Measurements from ENCODE around the gene DPP8.

DPP8 gene

DNA sequence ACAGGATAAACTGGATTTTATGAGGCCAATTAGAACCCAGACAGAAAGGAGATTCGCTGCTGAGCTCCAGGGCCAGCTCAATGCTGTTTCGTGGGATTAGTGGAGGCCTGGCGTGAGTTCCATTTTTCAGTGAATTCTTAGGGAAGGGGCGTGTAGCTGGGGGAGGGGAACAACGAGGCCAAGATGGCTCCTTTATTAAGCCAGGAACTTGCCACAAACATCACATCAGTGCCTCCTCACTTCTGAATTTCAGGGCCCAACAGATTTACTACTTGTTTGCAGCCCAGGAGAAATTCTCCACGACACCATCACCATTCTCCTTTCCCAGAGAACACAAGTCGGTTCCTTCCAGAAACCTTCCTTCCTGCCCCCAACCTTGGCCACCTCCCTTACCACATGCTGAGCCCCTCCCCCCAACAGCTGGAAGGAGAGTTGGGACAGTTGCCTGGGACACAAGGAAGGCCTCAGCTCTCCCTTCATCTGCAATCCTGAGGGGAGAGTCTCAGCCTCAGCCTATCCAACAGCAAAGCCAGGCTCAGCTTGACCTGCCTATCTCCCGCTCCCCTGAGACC is 100.6 kb downstream of the DPP8 start:
- H3K27ac ChIP-seq (ENCODE audit: insufficient read depth, low read depth, low read length, poor library complexity, severe bottlenecking), result peak overlapping the region; percentile 96
- WGBS, 2 experiments, result 5% methylated on average over 8 of the region's 8 CpGs
- H3K4me3 ChIP-seq (ENCODE audit: insufficient read depth, low read depth, low read length), result peak overlapping the region; percentile 0
- H3K27me3 ChIP-seq (ENCODE audit: control insufficient read depth, insufficient read depth, low read length, poor library complexity, severe bottlenecking), result no peaks in the 10 kb centered on the region
- H3K9me3 ChIP-seq (ENCODE audit: control insufficient read depth, low read length), result no peaks in the 10 kb centered on the region
- H3K36me3 ChIP-seq (ENCODE audit: control insufficient read depth, insufficient read depth, low read length), result no peaks in the 10 kb centered on the region
- H3K4me1 ChIP-seq (ENCODE audit: control insufficient read depth, insufficient read depth, low read length), result peaks cover 69% of the 10 kb centered on the region

- Histone ChIP-seq H3K4me1 (ENCODE audit: control insufficient read depth, insufficient read depth, low read length) (peaks cover 76% of the 10 kb centered on the region), H3K27ac (ENCODE audit: insufficient read depth, low read depth, low read length, poor library complexity, severe bottlenecking) (peak overlapping the region; percentile 79), H3K27me3 (ENCODE audit: control insufficient read depth, insufficient read depth, low read length, poor library complexity, severe bottlenecking) (no peaks in the 10 kb centered on the region), H3K9me3 (ENCODE audit: control insufficient read depth, low read length) (no peaks in the 10 kb centered on the region), H3K36me3 (ENCODE audit: control insufficient read depth, insufficient read depth, low read length) (no peaks in the 10 kb centered on the region), H3K4me3 (ENCODE audit: insufficient read depth, low read depth, low read length) (no peak overlapping the region)
- WGBS, 2 experiments, result 9 to 11% methylated on average over 14 of the region's 14 CpGs
These were observed 102.5 kb downstream of the DPP8 start for GRCh38 chr15:65414841-65415621.

DNA sequence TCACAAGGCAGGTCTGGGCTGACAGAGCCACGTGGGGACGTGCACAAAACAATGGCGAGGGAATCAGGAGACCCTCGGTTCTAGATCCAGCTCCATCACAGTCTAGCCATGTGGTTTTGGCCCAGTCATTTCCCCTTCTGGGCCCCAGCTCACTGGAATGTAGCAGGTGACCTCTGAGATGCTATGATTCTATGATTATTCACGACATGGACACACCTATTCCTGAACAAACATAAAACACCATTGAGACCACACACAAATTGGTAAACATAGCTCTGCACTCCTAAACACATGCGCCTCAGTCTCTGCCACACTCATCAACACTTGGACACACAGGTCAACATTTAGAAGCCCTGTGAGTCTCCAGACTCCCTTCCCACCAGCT is 103.7 kb downstream of the DPP8 start:
- Histone ChIP-seq H3K36me3 (ENCODE audit: control insufficient read depth, insufficient read depth, low read length) (no peaks in the 10 kb centered on the region), H3K27me3 (ENCODE audit: control insufficient read depth, insufficient read depth, low read length, poor library complexity, severe bottlenecking) (no peaks in the 10 kb centered on the region), H3K4me1 (ENCODE audit: control insufficient read depth, insufficient read depth, low read length) (peaks cover 66% of the 10 kb centered on the region), H3K27ac (ENCODE audit: insufficient read depth, low read depth, low read length, poor library complexity, severe bottlenecking) (no peak overlapping the region), H3K4me3 (ENCODE audit: insufficient read depth, low read depth, low read length) (no peak overlapping the region), H3K9me3 (ENCODE audit: control insufficient read depth, low read length) (no peaks in the 10 kb centered on the region)
- WGBS, 2 experiments, result 91 to 94% methylated on average over 6 of the region's 6 CpGs

GRCh38 chr15:65413051-65413759 is 104.3 kb downstream of the DPP8 start:
- no peaks in the 10 kb centered on the region for H3K27me3 ChIP-seq (ENCODE audit: control insufficient read depth, insufficient read depth, low read length, poor library complexity, severe bottlenecking)
- no peak overlapping the region for H3K27ac ChIP-seq (ENCODE audit: insufficient read depth, low read depth, low read length, poor library complexity, severe bottlenecking)
- no peaks in the 10 kb centered on the region for H3K36me3 ChIP-seq (ENCODE audit: control insufficient read depth, insufficient read depth, low read length)
- H3K9me3 ChIP-seq (ENCODE audit: control insufficient read depth, low read length), result no peaks in the 10 kb centered on the region
- H3K4me3 ChIP-seq (ENCODE audit: insufficient read depth, low read depth, low read length), result no peak overlapping the region
- peaks cover 61% of the 10 kb centered on the region for H3K4me1 ChIP-seq (ENCODE audit: control insufficient read depth, insufficient read depth, low read length)

DNA sequence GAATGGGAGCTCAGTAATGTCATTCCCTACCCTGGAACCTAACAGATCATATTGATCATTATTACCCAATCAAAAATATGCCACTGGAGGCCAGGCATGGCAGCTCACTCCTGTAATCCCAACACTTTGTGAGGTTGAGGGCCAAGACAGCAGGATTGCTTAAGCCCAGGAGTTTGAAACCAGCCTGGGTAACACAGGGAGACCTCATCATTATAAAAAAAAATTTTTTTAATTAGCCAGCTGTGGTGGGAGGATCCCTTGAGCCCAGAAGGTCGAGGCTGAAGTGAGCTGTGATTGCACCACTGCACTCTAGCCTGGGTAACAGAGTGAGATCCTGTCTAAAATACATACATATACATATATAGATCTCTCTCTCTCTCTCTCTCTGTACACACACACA is 104.9 kb downstream of the DPP8 start:
- no peaks in the 10 kb centered on the region for H3K36me3 ChIP-seq (ENCODE audit: control insufficient read depth, insufficient read depth, low read length)
- H3K27ac ChIP-seq (ENCODE audit: insufficient read depth, low read depth, low read length, poor library complexity, severe bottlenecking), result no peak overlapping the region
- WGBS, 2 experiments, result 86% methylated on average over 1 of the region's 1 CpG; no CpG with 5 or more reads in 1 of the 2 experiments
- H3K4me1 ChIP-seq (ENCODE audit: control insufficient read depth, insufficient read depth, low read length), result peaks cover 55% of the 10 kb centered on the region
- no peaks in the 10 kb centered on the region for H3K9me3 ChIP-seq (ENCODE audit: control insufficient read depth, low read length)
- no peak overlapping the region for H3K4me3 ChIP-seq (ENCODE audit: insufficient read depth, low read depth, low read length)
- H3K27me3 ChIP-seq (ENCODE audit: control insufficient read depth, insufficient read depth, low read length, poor library complexity, severe bottlenecking), result no peaks in the 10 kb centered on the region

DNA sequence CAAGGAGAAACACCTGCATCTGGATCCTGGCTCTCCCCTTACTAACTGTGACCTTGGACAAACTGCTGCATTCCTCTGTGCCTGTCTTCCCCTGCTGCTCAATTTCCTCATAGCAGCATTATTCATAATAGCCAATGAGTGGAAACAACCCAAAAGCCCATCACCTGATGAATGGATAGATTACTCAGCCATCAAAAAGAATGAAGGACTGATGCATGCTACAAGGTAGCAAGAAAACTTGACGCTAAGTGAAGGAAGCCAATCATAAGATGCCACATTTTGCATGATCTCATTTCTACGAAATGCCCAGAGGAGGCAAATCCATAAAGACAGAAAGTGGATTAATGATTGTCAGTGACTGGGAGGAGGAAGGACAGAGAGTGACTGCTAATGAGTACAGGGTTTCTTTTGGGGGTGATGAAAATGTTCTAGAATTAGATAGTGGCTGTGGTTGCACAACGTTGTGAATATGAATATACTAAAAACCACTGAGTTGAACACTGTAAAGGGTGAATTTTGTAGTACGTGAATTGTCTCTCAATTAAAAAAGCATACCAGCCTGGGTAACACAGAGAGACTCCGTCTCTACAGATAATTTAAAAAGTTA is 105.9 kb downstream of the DPP8 start:
- H3K4me1 ChIP-seq (ENCODE audit: control insufficient read depth, insufficient read depth, low read length), result peaks cover 48% of the 10 kb centered on the region
- H3K27me3 ChIP-seq (ENCODE audit: control insufficient read depth, insufficient read depth, low read length, poor library complexity, severe bottlenecking), result no peaks in the 10 kb centered on the region
- no peaks in the 10 kb centered on the region for H3K9me3 ChIP-seq (ENCODE audit: control insufficient read depth, low read length)
- 91 to 94% methylated on average over 5 of the region's 5 CpGs for WGBS, 2 experiments
- H3K27ac ChIP-seq (ENCODE audit: insufficient read depth, low read depth, low read length, poor library complexity, severe bottlenecking), result no peak overlapping the region
- no peak overlapping the region for H3K4me3 ChIP-seq (ENCODE audit: insufficient read depth, low read depth, low read length)
- H3K36me3 ChIP-seq (ENCODE audit: control insufficient read depth, insufficient read depth, low read length), result peaks cover 3% of the 10 kb centered on the region

GRCh38 chr15:65410972-65411371 is 106.5 kb downstream of the DPP8 start:
- H3K4me1 ChIP-seq (ENCODE audit: control insufficient read depth, insufficient read depth, low read length), result peaks cover 42% of the 10 kb centered on the region
- 72 to 76% methylated on average over 10 of the region's 10 CpGs for WGBS, 2 experiments
- H3K36me3 ChIP-seq (ENCODE audit: control insufficient read depth, insufficient read depth, low read length), result peaks cover 3% of the 10 kb centered on the region

DNA sequence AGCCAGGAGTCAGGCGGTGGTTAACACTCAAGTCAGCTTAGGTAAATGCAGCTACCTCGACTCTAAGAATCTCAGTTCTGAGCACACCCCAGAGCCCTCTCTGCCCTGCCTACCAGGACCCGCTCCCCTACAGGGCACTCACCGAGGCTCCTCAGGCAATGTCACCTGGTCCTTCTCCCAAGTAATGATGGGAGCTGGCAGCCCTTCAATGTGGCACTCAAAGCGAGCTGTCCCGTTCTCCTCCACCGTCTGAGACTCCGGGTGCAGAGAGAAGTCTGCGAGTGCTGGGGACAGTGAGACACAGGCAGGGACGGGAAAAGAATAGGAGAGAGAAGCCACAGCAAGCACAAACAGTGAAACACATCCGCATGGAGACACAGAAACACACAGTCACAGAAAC is 107.5 kb downstream of the DPP8 start:
- 89 to 95% methylated on average over 11 of the region's 11 CpGs for WGBS, 2 experiments
- peaks cover 32% of the 10 kb centered on the region for H3K4me1 ChIP-seq (ENCODE audit: control insufficient read depth, insufficient read depth, low read length)
- H3K27ac ChIP-seq (ENCODE audit: insufficient read depth, low read depth, low read length, poor library complexity, severe bottlenecking), result no peak overlapping the region
- H3K9me3 ChIP-seq (ENCODE audit: control insufficient read depth, low read length), result no peaks in the 10 kb centered on the region
- H3K4me3 ChIP-seq (ENCODE audit: insufficient read depth, low read depth, low read length), result no peak overlapping the region
- H3K36me3 ChIP-seq (ENCODE audit: control insufficient read depth, insufficient read depth, low read length), result peaks cover 3% of the 10 kb centered on the region
- H3K27me3 ChIP-seq (ENCODE audit: control insufficient read depth, insufficient read depth, low read length, poor library complexity, severe bottlenecking), result no peaks in the 10 kb centered on the region

More at GRCh38 chr15:65410972-65411371, 106.5 kb downstream of the DPP8 start:
- Histone ChIP-seq H3K4me3 (ENCODE audit: insufficient read depth, low read depth, low read length) (no peak overlapping the region), H3K9me3 (ENCODE audit: control insufficient read depth, low read length) (no peaks in the 10 kb centered on the region), H3K27ac (ENCODE audit: insufficient read depth, low read depth, low read length, poor library complexity, severe bottlenecking) (no peak overlapping the region), H3K27me3 (ENCODE audit: control insufficient read depth, insufficient read depth, low read length, poor library complexity, severe bottlenecking) (no peaks in the 10 kb centered on the region)

DNA sequence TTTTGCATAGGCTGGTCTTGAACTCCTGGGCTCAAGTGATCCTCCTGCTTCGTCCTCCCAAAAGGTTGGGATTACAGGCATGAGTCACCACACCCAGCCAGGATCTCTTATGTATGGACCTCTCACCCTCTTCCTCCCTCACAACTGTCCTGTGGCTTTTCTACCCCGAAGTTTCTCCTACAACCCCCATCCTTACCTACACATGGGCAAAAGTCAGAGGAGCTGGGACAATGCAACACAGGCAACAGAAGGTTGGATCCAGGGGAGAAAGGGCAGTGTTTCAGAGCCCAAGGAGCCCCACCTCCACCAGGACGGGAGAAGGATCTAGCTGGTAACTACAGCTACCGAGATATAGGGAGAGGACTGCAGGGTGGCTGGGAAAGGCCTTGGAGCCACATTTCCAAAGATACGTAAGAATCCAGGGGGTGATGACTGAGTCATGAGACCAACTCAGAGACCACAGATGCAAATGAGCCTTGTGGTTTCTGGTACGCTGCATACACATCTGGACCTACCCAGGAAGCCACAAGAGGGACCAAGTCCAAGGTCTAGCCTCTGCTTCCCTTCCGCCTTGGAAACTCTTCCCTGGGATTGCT is 108.4 kb downstream of the DPP8 start:
- WGBS, 2 experiments, result 91 to 94% methylated on average over 7 of the region's 7 CpGs

More for the DNA sequence above, 108.4 kb downstream of the DPP8 start:
- Histone ChIP-seq H3K9me3 (ENCODE audit: control insufficient read depth, low read length) (no peaks in the 10 kb centered on the region), H3K27me3 (ENCODE audit: control insufficient read depth, insufficient read depth, low read length, poor library complexity, severe bottlenecking) (no peaks in the 10 kb centered on the region), H3K36me3 (ENCODE audit: control insufficient read depth, insufficient read depth, low read length) (peaks cover 3% of the 10 kb centered on the region), H3K4me1 (ENCODE audit: control insufficient read depth, insufficient read depth, low read length) (peaks cover 29% of the 10 kb centered on the region), H3K27ac (ENCODE audit: insufficient read depth, low read depth, low read length, poor library complexity, severe bottlenecking) (no peak overlapping the region), H3K4me3 (ENCODE audit: insufficient read depth, low read depth, low read length) (no peak overlapping the region)

Data from ectodermal cell (in vitro differentiated cells).